ENCODE results near the gene OR2Z1.
"Not testable (repeated sequence)": the region's sequence is repeated elsewhere in the genome, so short reads cannot be mapped to it uniquely, and the experiment has no call there.

OR2Z1 gene

DNA sequence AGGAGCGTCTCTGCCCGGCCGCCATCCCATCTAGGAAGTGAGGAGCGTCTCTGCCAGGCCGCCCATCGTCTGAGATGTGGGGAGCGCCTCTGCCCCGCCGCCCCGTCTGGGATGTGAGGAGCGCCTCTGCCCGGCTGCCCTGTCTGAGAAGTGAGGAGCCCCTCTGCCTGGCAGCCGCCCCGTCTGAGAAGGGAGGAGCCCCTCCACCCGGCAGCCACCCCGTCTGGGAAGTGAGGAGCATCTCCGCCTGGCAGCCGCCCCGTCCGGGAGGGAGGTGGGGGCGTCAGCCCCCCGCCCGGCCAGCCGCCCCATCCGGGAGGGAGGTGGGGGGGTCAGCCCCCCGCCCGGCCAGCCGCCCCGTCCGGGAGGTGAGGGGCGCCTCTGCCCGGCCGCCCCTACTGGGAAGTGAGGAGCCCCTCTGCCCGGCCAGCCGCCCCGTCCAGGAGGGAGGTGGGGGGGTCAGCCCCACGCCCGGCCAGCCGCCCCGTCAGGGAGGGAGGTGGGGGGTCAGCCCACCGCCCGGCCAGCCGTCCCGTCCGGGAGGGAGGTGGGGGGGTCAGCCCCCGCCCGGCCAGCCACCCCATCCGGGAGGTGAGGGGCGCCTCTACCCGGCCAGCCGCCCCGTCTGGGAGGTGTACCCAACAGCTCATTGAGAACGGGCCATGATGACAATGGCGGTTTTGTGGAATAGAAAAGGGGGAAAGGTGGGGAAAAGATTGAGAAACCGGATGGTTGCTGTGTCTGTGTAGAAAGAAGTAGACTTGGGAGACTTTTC lies 18.0 kb downstream of the OR2Z1 start:
- H3K36me3 Mint-ChIP-seq (ENCODE audit: low read depth); H3K27me3 Mint-ChIP-seq; H3K4me1 Mint-ChIP-seq; H3K4me3 Mint-ChIP-seq; ATAC-seq; H3K9me3 Mint-ChIP-seq; DNase-seq; H3K27ac Mint-ChIP-seq: not testable (repeated sequence)

DNA sequence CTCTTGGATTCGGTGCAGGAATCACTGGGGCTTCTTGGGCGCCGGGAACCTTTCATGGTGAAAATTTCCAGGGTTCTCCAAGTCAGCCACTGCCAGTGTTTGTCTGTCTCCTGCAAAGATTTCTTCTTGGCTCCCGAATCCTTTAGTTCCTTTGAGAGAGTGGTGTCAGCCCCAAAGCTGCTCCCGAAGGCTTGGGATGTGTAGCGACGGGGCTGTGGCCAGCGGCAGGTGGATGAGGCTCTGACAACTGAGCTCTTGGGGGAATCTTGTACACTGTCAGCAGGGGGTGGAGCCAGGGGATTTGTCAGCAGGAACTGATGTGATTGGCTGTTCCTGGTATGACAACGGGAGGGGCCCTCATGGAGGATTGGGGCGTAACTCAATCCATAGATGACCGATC lies 45.8 kb downstream of the OR2Z1 start:
- not testable (repeated sequence) for H3K36me3 Mint-ChIP-seq (ENCODE audit: low read depth); H3K4me1 Mint-ChIP-seq; H3K27me3 Mint-ChIP-seq; H3K27ac Mint-ChIP-seq; H3K9me3 Mint-ChIP-seq; H3K4me3 Mint-ChIP-seq; ATAC-seq; DNase-seq

DNA sequence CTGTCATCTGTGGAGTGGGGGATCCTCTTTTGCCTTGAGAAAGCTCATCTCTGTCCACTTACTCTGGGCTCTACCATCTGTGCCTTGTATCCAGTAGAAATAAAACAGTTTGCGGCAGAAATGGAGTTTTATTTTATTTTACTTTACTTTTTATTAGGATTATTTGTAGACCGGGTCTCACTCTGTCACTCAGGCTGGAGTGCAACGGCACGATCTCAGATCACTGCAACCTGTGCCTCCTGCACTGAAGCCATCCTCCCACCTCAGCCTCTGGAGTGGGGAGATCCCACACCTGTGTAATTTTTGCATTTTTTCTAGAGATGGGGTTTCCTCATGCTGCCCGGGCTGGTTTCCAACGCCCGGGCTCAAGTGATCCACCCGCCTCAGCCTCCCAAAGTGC lies 47.8 kb downstream of the OR2Z1 start:
- not testable (repeated sequence) for DNase-seq; H3K27me3 Mint-ChIP-seq; H3K4me3 Mint-ChIP-seq; H3K4me1 Mint-ChIP-seq; H3K27ac Mint-ChIP-seq; H3K9me3 Mint-ChIP-seq; ATAC-seq; H3K36me3 Mint-ChIP-seq (ENCODE audit: low read depth)

- ATAC-seq; H3K9me3 Mint-ChIP-seq; DNase-seq; H3K4me3 Mint-ChIP-seq; H3K27ac Mint-ChIP-seq; H3K36me3 Mint-ChIP-seq (ENCODE audit: low read depth); H3K27me3 Mint-ChIP-seq; H3K4me1 Mint-ChIP-seq: not testable (repeated sequence)
Measured at GRCh38 chr19:8773587-8773986, 52.2 kb downstream of the OR2Z1 start.
